ENCODE data around the gene JDP2.

Gene JDP2

GRCh38 chr14:75484711-75485429, 57.0 kb downstream of the JDP2 start:
- no peak for DNase-seq

GRCh38 chr14:75486318-75486717, 58.5 kb downstream of the JDP2 start:
- DNase-seq, result no peak

- no peak for DNase-seq
These were observed 59.4 kb downstream of the JDP2 start for GRCh38 chr14:75487155-75487671.

- no peak for DNase-seq
These were observed 61.6 kb downstream of the JDP2 start for GRCh38 chr14:75489480-75489837.

- DNase-seq, result no peak
These were observed 63.7 kb downstream of the JDP2 start for GRCh38 chr14:75491376-75491978.

GRCh38 chr14:75492832-75493591, 65.2 kb downstream of the JDP2 start:
- no peak for DNase-seq

- DNase-seq, result no peak
These were observed 65.8 kb downstream of the JDP2 start for GRCh38 chr14:75493592-75494087.

GRCh38 chr14:75494896-75495295, 67.1 kb downstream of the JDP2 start:
- DNase-seq, result no peak

GRCh38 chr14:75495399-75495798, 67.6 kb downstream of the JDP2 start:
- no peak for DNase-seq

- DNase-seq, result no peak
These were observed 68.1 kb downstream of the JDP2 start for GRCh38 chr14:75495882-75496281.

- DNase-seq, result no peak
These were observed 68.9 kb downstream of the JDP2 start for GRCh38 chr14:75496755-75497154.

- no peak for DNase-seq
These were observed 69.4 kb downstream of the JDP2 start for GRCh38 chr14:75497191-75497590.

GRCh38 chr14:75497701-75498100, 69.9 kb downstream of the JDP2 start:
- DNase-seq, result no peak

GRCh38 chr14:75499084-75499875, 71.5 kb downstream of the JDP2 start:
- no peak for DNase-seq

GRCh38 chr14:75501080-75501479, 73.3 kb downstream of the JDP2 start:
- DNase-seq, result no peak

GRCh38 chr14:75504411-75504810, 76.6 kb downstream of the JDP2 start:
- DNase-seq, result no peak

GRCh38 chr14:75506930-75507329, 79.1 kb downstream of the JDP2 start:
- DNase-seq, result no peak

- DNase-seq, result no peak
These were observed 82.7 kb downstream of the JDP2 start for GRCh38 chr14:75510547-75510946.

- DNase-seq, result no peak
These were observed 83.4 kb downstream of the JDP2 start for GRCh38 chr14:75511201-75511600.

- no peak for DNase-seq
These were observed 86.3 kb downstream of the JDP2 start for GRCh38 chr14:75513911-75514672.

Measured in fibroblast of skin of abdomen (primary cell).